Testis (tissue), 3 donors: ENCODE measurements around the gene KATNIP. TPM values are rescaled to one million over a fixed set of nuclear protein-coding genes. Genes with fewer than 3 reads are reported as not detected.

Source experiments
- DNase-seq: peaks from one replicate; pipeline ENCODE4 v3.0.0-alpha.2; 2019
- H3K27ac ChIP-seq, 2 donors: fragments of 200-600 bp; sonication (generic); one replicate each; pipeline ENCODE4 v1.5.1; 2019
- H3K27me3 ChIP-seq: fragments of 200-600 bp; sonication (generic); one replicate; pipeline ENCODE4 v1.5.1; 2019
- H3K36me3 ChIP-seq: fragments of 200-600 bp; sonication (generic); one replicate; pipeline ENCODE4 v1.5.1; 2017; ENCODE audit warnings: low read depth; ENCODE audit errors: missing control alignments
- H3K4me1 ChIP-seq: fragments of 200-600 bp; sonication (generic); one replicate; pipeline ENCODE4 v1.5.1; 2019
- H3K4me3 ChIP-seq, 2 donors: fragments of 200-600 bp; sonication (generic); one replicate each; pipeline ENCODE4 v1.5.1; 2017 to 2019
- H3K9me3 ChIP-seq: fragments of 200-600 bp; sonication (generic); one replicate; pipeline ENCODE4 v1.5.1; 2017
- CTCF ChIP-seq, 3 experiments: fragments of 450-650 bp in 2 of 3; fragments of 200-600 bp in 1 of 3; sonication (generic) in 1 of 3; IDR thresholded peaks; one replicate each; pipeline ENCODE4 v1.5.1; 2016 to 2019; ENCODE audit warnings: antibody characterized with exemption in 3 of 3, mild to moderate bottlenecking in 2 of 3, moderate library complexity in 1 of 3
- POLR2A ChIP-seq: fragments of 450-650 bp; IDR thresholded peaks from one replicate; pipeline ENCODE4 v1.6.1; 2017; ENCODE audit warnings: antibody characterized with exemption, mild to moderate bottlenecking, moderate library complexity
- WGBS, 2 donors: methylation state at CpG; one replicate each; pipeline ENCODE4 v1.1.5; 2018; 5-methylcytosine and 5-hydroxymethylcytosine counted together
- intact Hi-C: fragments of 100-400 bp; cut with DNase I; formaldehyde crosslinking; loops from one replicate; pipeline ENCODE4 v1.15.1; 2023; ENCODE audit warnings: low total_unique reads
- polyA plus RNA-seq: library from polyadenylated mRNA; stranded (reverse); fragments of 350-450 nt; fragmentation: Illumina TruSeq; extraction: RNeasy Lipid Tissue Mini Kit (QIAGEN cat#74804); gene quantifications from one replicate; pipeline ENCODE4 v1.2.3, GENCODE V29; 2014; ENCODE audit warnings: low read depth, low replicate concordance; ENCODE audit not compliant: insufficient read depth
- total RNA-seq, 2 donors: library from RNA; depleted of rRNA; stranded (reverse); fragments of >200 nt; gene quantifications; one replicate each; pipeline ENCODE4 v1.2.3, GENCODE V29; 2016

Gene KATNIP
- total and polyA plus RNA-seq, 3 donors from 2014 or later, result 43.2 to 80.2 (median 48.6) TPM

- Histone ChIP-seq H3K9me3 (no peaks in the 10 kb centered on the region), H3K4me1 (peaks cover 24% of the 10 kb centered on the region), H3K27me3 (no peaks in the 10 kb centered on the region), H3K4me3 (peak overlapping the region; percentile 77 to 80), H3K27ac (peak overlapping the region; percentile 52 to 71), H3K36me3 (no peaks in the 10 kb centered on the region)
- TF ChIP-seq POLR2A (no peak), CTCF (IDR thresholded peaks at IDR 0.05) (no peak)
- intact Hi-C loops, result no loop called here
- DNase-seq, result no peak
- 0 to 4% methylated on average over 4 to 13 of the region's 21 CpGs for WGBS, 2 donors
Observed at GRCh38 chr16:27549464-27549745, 539 bp upstream of the KATNIP start.

GRCh38 chr16:27550582-27550920, 607 bp downstream of the KATNIP start:
- peak overlapping the region; percentile 77 to 80 for H3K4me3 ChIP-seq
- TF ChIP-seq CTCF (IDR thresholded peaks at IDR 0.05) (no peak), POLR2A (no peak)
- intact Hi-C loops, result no loop called here
- H3K9me3 ChIP-seq, result no peaks in the 10 kb centered on the region
- no peak for DNase-seq
- 20 to 22% methylated on average over 4 of the region's 4 CpGs for WGBS, 2 donors
- no peaks in the 10 kb centered on the region for H3K36me3 ChIP-seq
- H3K27ac ChIP-seq, result peak overlapping the region; percentile 50 to 53
- peaks cover 24% of the 10 kb centered on the region for H3K4me1 ChIP-seq
- H3K27me3 ChIP-seq, result no peaks in the 10 kb centered on the region

DNA sequence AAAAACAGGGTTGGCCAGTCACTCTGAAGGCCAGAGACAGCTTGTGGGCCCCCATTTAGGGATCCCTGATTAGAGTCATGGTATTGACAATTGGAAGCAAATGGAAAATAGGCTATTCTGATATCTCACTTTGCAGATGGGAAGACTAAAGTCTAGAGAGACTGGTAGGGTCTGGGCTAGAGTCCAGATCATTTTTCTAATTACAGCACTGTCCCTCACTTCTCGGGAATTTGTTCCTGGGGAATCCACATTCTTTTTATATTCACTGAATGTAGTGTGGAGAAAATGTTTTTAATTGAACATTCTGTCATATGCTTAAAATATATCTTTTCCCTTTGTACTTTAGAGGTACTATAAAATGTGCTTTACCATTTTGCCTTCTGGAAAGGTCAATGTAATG, 1.1 kb downstream of the KATNIP start:
- Histone ChIP-seq H3K4me1 (peaks cover 24% of the 10 kb centered on the region), H3K9me3 (no peaks in the 10 kb centered on the region), H3K4me3 (no peak overlapping the region), H3K36me3 (no peaks in the 10 kb centered on the region), H3K27ac (no peak overlapping the region), H3K27me3 (no peaks in the 10 kb centered on the region)
- intact Hi-C loops, result no loop called here
- DNase-seq, result no peak
- TF ChIP-seq POLR2A (no peak), CTCF (IDR thresholded peaks at IDR 0.05) (no peak)
- 6 to 11% methylated on average over 1 of the region's 1 CpG for WGBS, 2 donors

GRCh38 chr16:27556471-27556870, 6.5 kb downstream of the KATNIP start:
- WGBS, 2 donors, result 83 to 93% methylated on average over 1 of the region's 1 CpG
- Histone ChIP-seq H3K4me1 (no peaks in the 10 kb centered on the region), H3K27me3 (no peaks in the 10 kb centered on the region), H3K36me3 (no peaks in the 10 kb centered on the region), H3K9me3 (no peaks in the 10 kb centered on the region), H3K27ac (no peak overlapping the region), H3K4me3 (no peak overlapping the region)
- intact Hi-C loops, result no loop called here
- no peak for DNase-seq
- TF ChIP-seq POLR2A (no peak), CTCF (IDR thresholded peaks at IDR 0.05) (no peak)

DNA sequence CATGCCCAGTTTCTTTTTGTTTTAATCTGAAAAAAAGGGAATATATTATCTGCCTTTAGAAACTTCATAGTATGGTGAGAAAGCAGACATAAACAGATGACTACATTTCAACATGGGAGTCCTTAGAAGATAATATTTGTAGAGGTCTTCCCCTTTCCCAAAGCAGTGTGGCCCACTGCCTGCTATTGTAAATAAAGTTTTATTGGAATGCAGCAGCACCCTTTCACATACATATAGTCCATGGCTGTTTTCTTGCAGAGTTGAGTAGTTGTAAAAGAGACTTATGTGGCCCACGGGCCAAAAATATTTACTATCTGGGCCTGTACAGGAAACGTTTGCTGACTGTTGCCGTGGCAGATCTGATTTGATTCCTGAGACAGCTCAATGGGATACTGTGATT, 8.5 kb downstream of the KATNIP start:
- TF ChIP-seq POLR2A, result no peak
- TF ChIP-seq CTCF (IDR thresholded peaks at IDR 0.05), result no peak
- 85 to 95% methylated on average over 3 of the region's 3 CpGs for WGBS, 2 donors
- no peak for DNase-seq
- H3K27ac ChIP-seq, result no peak overlapping the region
- H3K4me1 ChIP-seq, result no peaks in the 10 kb centered on the region
- H3K9me3 ChIP-seq, result no peaks in the 10 kb centered on the region
- no peaks in the 10 kb centered on the region for H3K27me3 ChIP-seq
- no peaks in the 10 kb centered on the region for H3K36me3 ChIP-seq
- intact Hi-C loops, result no loop called here
- H3K4me3 ChIP-seq, result no peak overlapping the region
